GM10847 (cell line): ENCODE measurements around the gene CYTH2.

ENCODE experiments used
- POLR2A ChIP-seq: IDR thresholded peaks from 2 replicates; pipeline ENCODE4 v1.6.1; 2011; ENCODE audit not compliant: insufficient read length; ENCODE audit errors: extremely low read depth

CYTH2 gene

GRCh38 chr19:48465215-48465614, 4.0 kb upstream of the CYTH2 start:
- no peak for TF ChIP-seq POLR2A

GRCh38 chr19:48466561-48467325, 2.4 kb upstream of the CYTH2 start:
- TF ChIP-seq POLR2A = no peak

- no peak for TF ChIP-seq POLR2A
These were observed 339 bp upstream of the CYTH2 start for GRCh38 chr19:48468772-48469288.

DNA sequence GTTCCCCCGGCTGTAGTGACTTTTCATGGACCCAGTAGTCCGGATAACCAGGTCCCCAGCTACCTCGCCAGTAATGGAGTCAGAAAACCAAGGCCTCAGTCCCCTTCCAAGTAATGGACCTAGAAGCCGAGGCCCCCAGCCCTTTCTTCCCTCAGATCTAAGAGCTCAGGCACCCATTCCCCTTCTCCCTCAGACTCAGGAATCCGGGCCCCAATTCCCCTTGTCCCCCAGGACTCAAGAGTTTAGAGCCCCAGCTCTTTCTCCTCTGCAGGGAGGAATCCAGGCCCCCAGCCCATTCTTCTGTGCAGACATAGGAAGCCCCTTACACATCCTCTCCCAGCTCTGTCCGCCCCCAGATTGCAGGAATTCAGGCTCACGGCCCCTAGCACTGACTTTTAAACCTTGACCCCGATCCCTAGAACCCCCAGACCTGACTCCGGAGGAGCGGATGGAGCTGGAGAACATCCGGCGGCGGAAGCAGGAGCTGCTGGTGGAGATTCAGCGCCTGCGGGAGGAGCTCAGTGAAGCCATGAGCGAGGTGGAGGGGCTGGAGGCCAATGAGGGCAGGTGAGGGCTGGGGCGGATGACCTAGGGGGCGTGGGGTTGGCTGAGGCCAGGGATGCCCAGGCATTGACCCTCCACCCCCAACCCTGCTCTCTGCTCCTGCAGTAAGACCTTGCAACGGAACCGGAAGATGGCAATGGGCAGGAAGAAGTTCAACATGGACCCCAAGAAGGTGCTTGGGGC, 938 bp downstream of the CYTH2 start:
- no peak for TF ChIP-seq POLR2A

- TF ChIP-seq POLR2A = no peak
These were observed 1.7 kb downstream of the CYTH2 start for GRCh38 chr19:48470856-48471255.

- TF ChIP-seq POLR2A = no peak
These were observed 2.7 kb downstream of the CYTH2 start for GRCh38 chr19:48471836-48472235.

- no peak for TF ChIP-seq POLR2A
These were observed 4.2 kb downstream of the CYTH2 start for GRCh38 chr19:48473161-48473966.

DNA sequence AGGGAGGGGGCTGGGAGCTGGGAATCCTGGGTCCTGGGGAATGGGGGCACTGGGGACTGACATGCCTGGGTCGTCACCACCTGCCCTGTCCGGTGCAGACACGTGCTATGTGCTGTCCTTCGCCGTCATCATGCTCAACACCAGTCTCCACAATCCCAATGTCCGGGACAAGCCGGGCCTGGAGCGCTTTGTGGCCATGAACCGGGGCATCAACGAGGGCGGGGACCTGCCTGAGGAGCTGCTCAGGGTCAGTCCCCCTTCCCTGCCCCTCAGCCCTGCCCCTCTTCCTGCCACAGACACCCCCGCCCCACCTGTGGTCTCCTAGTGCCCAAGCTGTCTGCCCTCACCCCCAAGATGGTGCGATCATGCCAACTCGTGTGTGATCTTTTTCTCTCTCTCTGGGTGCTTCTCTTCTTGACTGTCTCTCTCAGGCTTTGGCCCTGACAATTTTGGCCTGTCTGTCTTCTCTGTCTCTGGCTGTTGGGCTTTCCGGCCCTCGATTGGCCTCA, 5.0 kb downstream of the CYTH2 start:
- TF ChIP-seq POLR2A = no peak

DNA sequence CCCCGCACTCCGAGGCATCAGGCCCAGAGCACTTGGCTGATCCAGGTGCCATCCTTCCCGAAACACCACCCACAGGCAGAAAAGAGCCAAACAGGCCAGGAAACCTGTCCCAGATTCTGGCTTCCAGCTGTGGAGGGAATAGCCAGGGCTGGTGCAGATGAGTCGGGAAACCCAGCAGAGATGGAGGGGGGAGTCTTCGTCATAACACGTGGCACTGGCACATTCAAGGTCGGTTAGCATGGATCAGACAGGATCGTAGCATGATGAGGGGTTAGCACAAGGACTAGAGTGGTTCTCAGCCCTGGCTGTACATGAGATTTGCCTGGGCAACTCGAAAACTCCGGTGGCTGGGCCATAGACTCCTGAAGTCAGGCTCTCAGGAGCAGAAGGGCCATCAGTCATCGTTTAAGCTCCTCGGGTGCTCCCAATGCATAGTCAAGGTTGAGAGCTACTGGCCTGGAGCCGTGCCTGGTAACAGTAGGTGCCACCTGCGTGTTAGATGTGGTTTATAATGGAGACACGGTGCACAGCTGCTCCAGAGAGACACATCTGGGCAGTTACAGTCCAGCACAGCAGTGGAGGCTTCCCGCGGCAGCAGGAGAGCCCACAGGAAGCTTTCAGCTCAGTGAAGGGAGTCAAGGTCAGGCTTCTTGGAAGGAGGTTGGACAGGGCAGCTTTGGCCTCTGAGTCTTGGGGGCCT, 6.3 kb downstream of the CYTH2 start:
- no peak for TF ChIP-seq POLR2A

- no peak for TF ChIP-seq POLR2A
These were observed 7.0 kb downstream of the CYTH2 start for GRCh38 chr19:48476176-48476575.

DNA sequence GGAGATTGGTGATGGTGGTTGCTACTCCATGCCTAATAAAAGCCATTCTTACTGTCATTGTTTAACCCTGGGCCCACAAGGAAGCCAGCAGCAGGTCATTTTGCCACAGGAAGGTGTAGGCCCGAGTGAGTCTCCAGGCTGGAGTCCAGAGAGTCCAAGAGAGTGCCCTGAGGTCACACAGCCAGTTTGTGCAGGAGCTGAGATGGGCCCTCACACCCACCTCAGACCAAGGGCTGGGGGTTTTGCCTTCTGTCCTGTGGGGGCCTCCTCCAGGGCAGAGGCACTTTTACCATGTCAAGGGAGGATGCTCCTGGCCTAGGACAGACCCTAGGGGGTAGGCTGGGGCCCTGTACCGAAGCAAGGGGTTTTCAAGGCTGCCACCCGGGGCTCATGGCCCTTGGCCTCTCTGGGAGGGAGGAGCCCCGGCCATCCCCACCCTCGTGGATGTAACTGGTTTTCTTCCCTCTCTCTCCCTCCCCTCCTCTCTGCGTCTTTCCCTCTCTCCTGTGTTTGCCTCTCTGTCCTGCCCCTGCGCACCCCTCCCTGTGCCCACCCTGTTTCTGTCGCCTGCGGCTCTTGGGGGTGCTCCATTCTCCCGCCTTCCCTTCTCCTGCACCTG, 8.0 kb downstream of the CYTH2 start:
- no peak for TF ChIP-seq POLR2A

- TF ChIP-seq POLR2A = no peak
These were observed 8.6 kb downstream of the CYTH2 start for GRCh38 chr19:48477698-48478338.

DNA sequence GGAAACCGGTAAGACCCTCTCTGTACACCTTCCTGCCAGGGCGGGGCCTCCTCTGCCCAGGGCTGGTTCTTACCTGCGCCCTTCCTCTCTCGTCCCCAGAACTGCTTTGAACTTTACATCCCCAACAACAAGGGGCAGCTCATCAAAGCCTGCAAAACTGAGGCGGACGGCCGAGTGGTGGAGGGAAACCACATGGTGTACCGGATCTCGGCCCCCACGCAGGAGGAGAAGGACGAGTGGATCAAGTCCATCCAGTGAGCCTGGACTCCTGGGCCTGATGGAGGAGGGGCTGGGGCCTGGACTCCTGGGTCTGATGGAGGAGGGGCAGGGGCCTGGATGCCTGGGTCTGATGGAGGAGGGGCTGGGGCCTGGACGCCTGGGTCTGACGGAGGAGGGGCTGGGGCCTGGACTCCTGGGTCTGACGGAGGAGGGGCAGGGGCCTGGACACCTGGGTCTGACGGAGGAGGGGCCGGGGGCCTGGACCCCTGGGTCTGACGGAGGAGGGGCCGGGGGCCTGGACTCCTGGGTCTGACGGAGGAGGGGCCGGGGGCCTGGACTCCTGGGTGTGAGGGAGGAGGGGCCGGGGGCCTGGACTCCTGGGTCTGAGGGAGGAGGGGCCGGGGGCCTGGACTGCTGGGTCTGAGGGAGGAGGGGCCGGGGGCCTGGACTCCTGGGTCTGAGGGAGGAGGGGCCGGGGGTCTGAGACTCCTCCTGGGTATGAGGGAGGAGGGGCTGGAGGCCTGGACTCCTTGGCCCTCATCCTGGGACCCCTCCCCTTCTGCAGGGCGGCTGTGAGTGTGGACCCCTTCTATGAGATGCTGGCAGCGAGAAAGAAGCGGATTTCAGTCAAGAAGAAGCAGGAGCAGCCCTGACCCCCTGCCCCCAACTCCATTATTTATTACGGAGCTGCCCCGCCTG, 9.4 kb downstream of the CYTH2 start:
- no peak for TF ChIP-seq POLR2A
